ENCODE data around the gene DOK6.

Gene DOK6

DNA sequence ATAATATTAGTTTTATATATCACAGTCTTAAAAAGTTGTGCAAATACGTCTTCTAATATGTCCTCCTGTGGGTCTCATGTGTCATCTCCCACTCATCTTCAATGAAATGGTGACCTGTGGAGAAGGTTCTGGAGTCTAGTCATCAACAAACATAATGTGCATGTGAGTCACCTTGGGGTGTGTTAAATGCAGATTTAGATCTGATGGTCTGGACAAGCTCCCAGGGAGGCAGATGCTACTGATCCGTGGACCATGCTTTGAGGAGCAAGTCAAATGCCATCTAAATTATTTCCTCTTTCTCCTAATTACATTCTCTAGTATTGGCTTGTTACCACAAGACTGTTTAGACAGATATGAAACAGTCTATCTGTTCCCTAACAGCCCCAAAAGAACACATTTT lies 336.0 kb downstream of the DOK6 start:
- Mint-ChIP-seq H3K4me1 (no peaks in the 10 kb centered on the region), H3K27me3 (ENCODE audit: low read depth) (no peaks in the 10 kb centered on the region), H3K4me3 (no peak overlapping the region), H3K27ac (no peak overlapping the region), H3K9me3 (no peaks in the 10 kb centered on the region), H3K36me3 (ENCODE audit: low read depth) (peaks cover 17% of the 10 kb centered on the region)
- TF ChIP-seq, protein P1, sequence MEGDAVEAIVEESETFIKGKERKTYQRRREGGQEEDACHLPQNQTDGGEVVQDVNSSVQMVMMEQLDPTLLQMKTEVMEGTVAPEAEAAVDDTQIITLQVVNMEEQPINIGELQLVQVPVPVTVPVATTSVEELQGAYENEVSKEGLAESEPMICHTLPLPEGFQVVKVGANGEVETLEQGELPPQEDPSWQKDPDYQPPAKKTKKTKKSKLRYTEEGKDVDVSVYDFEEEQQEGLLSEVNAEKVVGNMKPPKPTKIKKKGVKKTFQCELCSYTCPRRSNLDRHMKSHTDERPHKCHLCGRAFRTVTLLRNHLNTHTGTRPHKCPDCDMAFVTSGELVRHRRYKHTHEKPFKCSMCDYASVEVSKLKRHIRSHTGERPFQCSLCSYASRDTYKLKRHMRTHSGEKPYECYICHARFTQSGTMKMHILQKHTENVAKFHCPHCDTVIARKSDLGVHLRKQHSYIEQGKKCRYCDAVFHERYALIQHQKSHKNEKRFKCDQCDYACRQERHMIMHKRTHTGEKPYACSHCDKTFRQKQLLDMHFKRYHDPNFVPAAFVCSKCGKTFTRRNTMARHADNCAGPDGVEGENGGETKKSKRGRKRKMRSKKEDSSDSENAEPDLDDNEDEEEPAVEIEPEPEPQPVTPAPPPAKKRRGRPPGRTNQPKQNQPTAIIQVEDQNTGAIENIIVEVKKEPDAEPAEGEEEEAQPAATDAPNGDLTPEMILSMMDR (IDR thresholded peaks at IDR 0.05; ENCODE audit: unreplicated experiment in 3 of 3) = no peak

GRCh38 chr18:69737851-69738250 lies 337.2 kb downstream of the DOK6 start:
- Mint-ChIP-seq H3K4me3 (no peak overlapping the region), H3K27me3 (ENCODE audit: low read depth) (no peaks in the 10 kb centered on the region), H3K4me1 (no peaks in the 10 kb centered on the region), H3K9me3 (no peaks in the 10 kb centered on the region), H3K36me3 (ENCODE audit: low read depth) (peaks cover 17% of the 10 kb centered on the region), H3K27ac (no peak overlapping the region)
- TF ChIP-seq, protein P1 (IDR thresholded peaks at IDR 0.05; ENCODE audit: unreplicated experiment in 3 of 3) = no peak

DNA sequence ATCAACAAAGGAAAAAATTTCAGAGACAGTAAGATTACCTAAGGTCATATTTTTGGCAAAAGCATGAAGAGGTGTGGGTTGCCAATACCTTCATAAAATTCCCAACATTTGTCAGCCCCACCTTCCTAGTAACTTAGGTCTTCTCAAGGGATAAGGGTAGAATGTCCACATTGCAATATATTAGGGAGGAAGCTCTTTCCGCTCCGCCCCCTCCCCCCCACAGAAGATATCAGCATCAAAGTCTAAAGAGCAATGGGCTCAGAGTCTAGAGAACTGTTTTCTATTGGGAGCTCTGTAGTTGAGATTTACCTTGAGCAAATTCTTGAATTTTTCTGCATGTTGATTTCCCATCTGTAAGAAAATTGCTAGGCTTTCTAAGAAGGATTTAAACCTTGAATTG lies 346.7 kb downstream of the DOK6 start:
- TF ChIP-seq, protein P1 (IDR thresholded peaks at IDR 0.05; ENCODE audit: unreplicated experiment in 3 of 3) = no peak
- H3K9me3 Mint-ChIP-seq = peaks cover 11% of the 10 kb centered on the region
- no peaks in the 10 kb centered on the region for H3K27me3 Mint-ChIP-seq (ENCODE audit: low read depth)
- no peak overlapping the region for H3K4me3 Mint-ChIP-seq
- no peaks in the 10 kb centered on the region for H3K4me1 Mint-ChIP-seq
- H3K27ac Mint-ChIP-seq = no peak overlapping the region
- peaks cover 16% of the 10 kb centered on the region for H3K36me3 Mint-ChIP-seq (ENCODE audit: low read depth)

- H3K4me1 Mint-ChIP-seq = peaks cover 9% of the 10 kb centered on the region
- H3K9me3 Mint-ChIP-seq = peaks cover 13% of the 10 kb centered on the region
- TF ChIP-seq, protein P1 (IDR thresholded peaks at IDR 0.05; ENCODE audit: unreplicated experiment in 3 of 3) = no peak
- H3K36me3 Mint-ChIP-seq (ENCODE audit: low read depth) = peaks cover 26% of the 10 kb centered on the region
- H3K27me3 Mint-ChIP-seq (ENCODE audit: low read depth) = no peaks in the 10 kb centered on the region
- no peak overlapping the region for H3K4me3 Mint-ChIP-seq
- H3K27ac Mint-ChIP-seq = no peak overlapping the region
Observed at GRCh38 chr18:69752737-69753380, 352.2 kb downstream of the DOK6 start.

- TF ChIP-seq, protein P1 (IDR thresholded peaks at IDR 0.05; ENCODE audit: unreplicated experiment in 3 of 3) = no peak
- no peak overlapping the region for H3K4me3 Mint-ChIP-seq
Observed at GRCh38 chr18:69754108-69754507, 353.4 kb downstream of the DOK6 start.

GRCh38 chr18:69755041-69755440 lies 354.4 kb downstream of the DOK6 start:
- Mint-ChIP-seq H3K27ac (no peak overlapping the region), H3K9me3 (peaks cover 8% of the 10 kb centered on the region)

More at GRCh38 chr18:69754108-69754507, 353.4 kb downstream of the DOK6 start:
- Mint-ChIP-seq H3K27me3 (ENCODE audit: low read depth) (no peaks in the 10 kb centered on the region), H3K36me3 (ENCODE audit: low read depth) (peaks cover 17% of the 10 kb centered on the region), H3K27ac (no peak overlapping the region), H3K9me3 (peaks cover 10% of the 10 kb centered on the region), H3K4me1 (peaks cover 19% of the 10 kb centered on the region)

More at GRCh38 chr18:69755041-69755440, 354.4 kb downstream of the DOK6 start:
- TF ChIP-seq, protein P1 (IDR thresholded peaks at IDR 0.05; ENCODE audit: unreplicated experiment in 3 of 3) = no peak
- Mint-ChIP-seq H3K4me1 (peaks cover 19% of the 10 kb centered on the region), H3K36me3 (ENCODE audit: low read depth) (peaks cover 15% of the 10 kb centered on the region), H3K27me3 (ENCODE audit: low read depth) (no peaks in the 10 kb centered on the region), H3K4me3 (no peak overlapping the region)
